Activated B cell treated with CpG ODN at 0.5 μM for 24 hours (primary cell): ENCODE measurements around the gene LRRC8C. TPM values are rescaled to one million over a fixed set of nuclear protein-coding genes. Genes with fewer than 3 reads are reported as not detected.

Experiments used
- ATAC-seq: fragments of 200-7000 bp; cut with Tn5 transposase; one replicate; pipeline ENCODE4 v1.10.0; 2021; ENCODE audit warnings: low read depth, mild to moderate bottlenecking, moderate library complexity
- CTCF ChIA-PET: fragments of 350-600 bp; sonication (Branson Sonifier 250); formaldehyde crosslinking; loops from one replicate; lab custom pipeline; 2021; ENCODE audit warnings: antibody characterized with exemption; lab: Charles Lee
- POLR2A ChIA-PET: fragments of 350-600 bp; sonication (Branson Sonifier 250); formaldehyde crosslinking; loops from one replicate; lab custom pipeline; 2021; ENCODE audit warnings: antibody characterized with exemption; lab: Charles Lee
- DNase-seq: peaks from one replicate; pipeline ENCODE4 v3.0.0; 2022
- H3K27ac Mint-ChIP-seq: one replicate; pipeline ENCODE4 v1.8.0; 2020; ENCODE audit warnings: mixed read lengths
- H3K27me3 Mint-ChIP-seq: one replicate; pipeline ENCODE4 v1.8.0; 2021; ENCODE audit warnings: mixed read lengths
- H3K36me3 Mint-ChIP-seq: one replicate; pipeline ENCODE4 v1.8.0; 2021; ENCODE audit warnings: low read depth, mixed read lengths
- H3K4me1 Mint-ChIP-seq: one replicate; pipeline ENCODE4 v1.8.0; 2021; ENCODE audit warnings: mixed read lengths
- H3K4me3 Mint-ChIP-seq: one replicate; pipeline ENCODE4 v1.8.0; 2020; ENCODE audit warnings: mild to moderate bottlenecking, mixed read lengths
- H3K9me3 Mint-ChIP-seq: one replicate; pipeline ENCODE4 v1.8.0; 2020; ENCODE audit warnings: mixed read lengths
- CTCF ChIP-seq: fragments of 200-600 bp; IDR thresholded peaks from one replicate; pipeline ENCODE4 v1.8.0; 2022; ENCODE audit warnings: antibody characterized with exemption, mild to moderate bottlenecking
- intact Hi-C: fragments of 100-400 bp; cut with micrococcal nuclease; formaldehyde crosslinking; loops from one replicate; pipeline ENCODE4 v1.15.1; 2024
- total RNA-seq: library from RNA; stranded (reverse); gene quantifications from 2 replicates; pipeline ENCODE4 v1.2.3, GENCODE V29; 2022

Gene LRRC8C
- total RNA-seq, 1 donor from 2014 or later: 8.4 TPM

- POLR2A ChIA-PET: no interaction called here
- Mint-ChIP-seq H3K4me1 (peaks cover 4% of the 10 kb centered on the region), H3K4me3 (no peak overlapping the region), H3K9me3 (no peaks in the 10 kb centered on the region), H3K27ac (no peak overlapping the region), H3K27me3 (no peaks in the 10 kb centered on the region), H3K36me3 (peaks cover under 1% of the 10 kb centered on the region)
- no peak for DNase-seq
- CTCF ChIA-PET: interaction anchor here (0.6 to 7.3 kb wide), 8 partner anchors 9 to 165 kb away, joined by 3 to 49 read pairs (median 6); no protein-coding TSS in a partner anchor
- peak; percentile 62 for ATAC-seq
- intact Hi-C loops: loop anchor here (1.0 to 2.0 kb wide), 5 partner anchors 74 to 600 kb away; partner anchors contain the start of gene LRRC8B
- TF ChIP-seq CTCF: peak; percentile 24
Observed at GRCh38 chr1:89598450-89599331, 34.2 kb upstream of the LRRC8C start.

- no peak for ATAC-seq
- TF ChIP-seq CTCF: no peak
- CTCF ChIA-PET: interaction anchor here (1.0 to 7.3 kb wide), 6 partner anchors 20 to 165 kb away, joined by 3 to 49 read pairs (median 6); no protein-coding TSS in a partner anchor
- no peaks in the 10 kb centered on the region for H3K36me3 Mint-ChIP-seq
- no peak overlapping the region for H3K27ac Mint-ChIP-seq
- H3K27me3 Mint-ChIP-seq: no peaks in the 10 kb centered on the region
- H3K4me3 Mint-ChIP-seq: no peak overlapping the region
- peaks cover 4% of the 10 kb centered on the region for H3K4me1 Mint-ChIP-seq
- intact Hi-C loops: loop anchor here (1.0 to 2.0 kb wide), 5 partner anchors 75 to 600 kb away; partner anchors contain the start of gene LRRC8B
- no peaks in the 10 kb centered on the region for H3K9me3 Mint-ChIP-seq
- POLR2A ChIA-PET: no interaction called here
- no peak for DNase-seq
Observed at GRCh38 chr1:89599332-89599630, 33.6 kb upstream of the LRRC8C start.

GRCh38 chr1:89600451-89601224, 32.3 kb upstream of the LRRC8C start:
- POLR2A ChIA-PET: no interaction called here
- intact Hi-C loops: no loop called here
- Mint-ChIP-seq H3K4me1 (peaks cover 5% of the 10 kb centered on the region), H3K27me3 (no peaks in the 10 kb centered on the region), H3K9me3 (no peaks in the 10 kb centered on the region), H3K4me3 (no peak overlapping the region), H3K27ac (no peak overlapping the region), H3K36me3 (no peaks in the 10 kb centered on the region)
- no peak for ATAC-seq
- CTCF ChIA-PET: interaction anchor here (1.2 to 7.3 kb wide), 6 partner anchors 11 to 163 kb away, joined by 3 to 49 read pairs (median 6); no protein-coding TSS in a partner anchor
- no peak for DNase-seq
- TF ChIP-seq CTCF: no peak

- no peaks in the 10 kb centered on the region for H3K9me3 Mint-ChIP-seq
- DNase-seq (no peak), ATAC-seq (no peak)
- POLR2A ChIA-PET: no interaction called here
- no peak overlapping the region for H3K27ac Mint-ChIP-seq
- H3K4me3 Mint-ChIP-seq: no peak overlapping the region
- CTCF ChIA-PET: interaction anchor here (0.6 to 7.3 kb wide), 4 partner anchors 72 to 161 kb away, joined by 3 to 49 read pairs (median 7); no protein-coding TSS in a partner anchor
- no peak for TF ChIP-seq CTCF
- no peaks in the 10 kb centered on the region for H3K36me3 Mint-ChIP-seq
- intact Hi-C loops: no loop called here
- H3K4me1 Mint-ChIP-seq: peaks cover 27% of the 10 kb centered on the region
- no peaks in the 10 kb centered on the region for H3K27me3 Mint-ChIP-seq
Observed at GRCh38 chr1:89602871-89603404, 30.0 kb upstream of the LRRC8C start.
